A673 (cell line): Measurements from ENCODE around the gene NOS3. TPM values are rescaled to one million over a fixed set of nuclear protein-coding genes. Genes with fewer than 3 reads are reported as not detected.

Source experiments
- BruUV-seq: library from RNA; stranded (reverse); fragments of 400-500 nt; replicated peaks from 2 replicates; lab custom pipeline; 2021; lab: Mats Ljungman, UMichigan
- CTCF ChIA-PET: fragments of 300-600 bp; sonication (Branson Sonifier 250); formaldehyde crosslinking; loops from one replicate; lab custom pipeline; 2022; ENCODE audit warnings: antibody characterized with exemption; lab: Charles Lee
- POLR2A ChIA-PET: fragments of 300-600 bp; sonication (Branson Sonifier 250); formaldehyde crosslinking; loops from one replicate; lab custom pipeline; 2022; ENCODE audit warnings: antibody characterized with exemption; ENCODE audit not compliant: low non-redundant PET; lab: Charles Lee
- DNase-seq: peaks from one replicate; pipeline ENCODE4 v3.0.0-alpha.2; 2015; ENCODE audit warnings: low spot score
- H3K27ac ChIP-seq: fragments of 200-600 bp; sonication (generic); 2 replicates; pipeline ENCODE4 v1.5.1; 2016; ENCODE audit warnings: mixed run types, low read depth, mild to moderate bottlenecking, mixed read lengths, antibody characterized with exemption, low read length; ENCODE audit not compliant: poor library complexity, severe bottlenecking
- H3K27me3 ChIP-seq: fragments of 200-600 bp; sonication (generic); replicated peaks from 2 replicates; pipeline ENCODE4 v1.6.1; 2017; ENCODE audit warnings: mixed run types, low read depth, mild to moderate bottlenecking, mixed read lengths, antibody characterized with exemption, low read length; ENCODE audit not compliant: insufficient read depth, poor library complexity
- H3K36me3 ChIP-seq: fragments of 200-600 bp; sonication (generic); 2 replicates; pipeline ENCODE4 v1.6.1; 2016; ENCODE audit warnings: mixed run types, mild to moderate bottlenecking, mixed read lengths, antibody characterized with exemption, low read length; ENCODE audit not compliant: insufficient read depth, poor library complexity, severe bottlenecking
- H3K4me1 ChIP-seq: fragments of 200-600 bp; sonication (generic); 2 replicates; pipeline ENCODE4 v1.6.1; 2017; ENCODE audit warnings: mixed run types, mild to moderate bottlenecking, mixed read lengths, antibody characterized with exemption, low read length; ENCODE audit not compliant: insufficient read depth, poor library complexity, severe bottlenecking
- H3K4me3 ChIP-seq: fragments of 200-600 bp; sonication (generic); 2 replicates; pipeline ENCODE4 v1.5.1; 2016; ENCODE audit warnings: low read depth, mixed run types, mild to moderate bottlenecking, mixed read lengths, low read length; ENCODE audit not compliant: poor library complexity, severe bottlenecking
- H3K9me3 ChIP-seq: fragments of 200-600 bp; sonication (generic); 2 replicates; pipeline ENCODE4 v1.6.1; 2016; ENCODE audit warnings: mixed run types, low read depth, mild to moderate bottlenecking, mixed read lengths, antibody characterized with exemption, low read length; ENCODE audit not compliant: poor library complexity, severe bottlenecking
- CTCF ChIP-seq: fragments of 300-800, 200-600 bp; sonication (generic); conservative IDR thresholded peaks from 2 replicates; pipeline ENCODE4 v1.5.1; 2017; ENCODE audit warnings: low read depth, mild to moderate bottlenecking, antibody characterized with exemption, low read length, moderate library complexity, mixed read lengths
- EZH2 ChIP-seq: fragments of 200-600 bp; sonication (generic); IDR thresholded peaks from 2 replicates; pipeline ENCODE4 v1.6.1; 2017; ENCODE audit warnings: borderline replicate concordance, low read depth, mild to moderate bottlenecking, mixed read lengths, antibody characterized with exemption, low read length; ENCODE audit not compliant: poor library complexity, severe bottlenecking
- intact Hi-C: fragments of 100-400 bp; cut with micrococcal nuclease; formaldehyde crosslinking; loops from one replicate; pipeline ENCODE4 v1.10.0; 2022; ENCODE audit not compliant: unreplicated experiment
- total RNA-seq: library from RNA; stranded (reverse); gene quantifications from 2 replicates; pipeline ENCODE4 v1.2.3, GENCODE V29; 2021

The NOS3 gene
- total RNA-seq, 1 experiment from 2014 or later, result 0.75 TPM

DNA sequence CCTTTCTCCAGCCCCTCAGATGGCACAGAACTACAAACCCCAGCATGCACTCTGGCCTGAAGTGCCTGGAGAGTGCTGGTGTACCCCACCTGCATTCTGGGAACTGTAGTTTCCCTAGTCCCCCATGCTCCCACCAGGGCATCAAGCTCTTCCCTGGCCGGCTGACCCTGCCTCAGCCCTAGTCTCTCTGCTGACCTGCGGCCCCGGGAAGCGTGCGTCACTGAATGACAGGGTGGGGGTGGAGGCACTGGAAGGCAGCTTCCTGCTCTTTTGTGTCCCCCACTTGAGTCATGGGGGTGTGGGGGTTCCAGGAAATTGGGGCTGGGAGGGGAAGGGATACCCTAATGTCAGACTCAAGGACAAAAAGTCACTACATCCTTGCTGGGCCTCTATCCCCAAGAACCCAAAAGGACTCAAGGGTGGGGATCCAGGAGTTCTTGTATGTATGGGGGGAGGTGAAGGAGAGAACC lies 2.1 kb downstream of the NOS3 start:
- Histone ChIP-seq H3K4me1 (peaks cover 4% of the 10 kb centered on the region), H3K4me3 (no peak overlapping the region), H3K27me3 (no peaks in the 10 kb centered on the region), H3K27ac (no peak overlapping the region), H3K36me3 (no peaks in the 10 kb centered on the region), H3K9me3 (no peaks in the 10 kb centered on the region)
- ChIA-PET CTCF (no interaction called here), POLR2A (no interaction called here)
- peak; percentile 48 for DNase-seq
- BruUV-seq, result no TSS peak
- intact Hi-C loops, result no loop called here
- TF ChIP-seq CTCF, result no peak
- TF ChIP-seq EZH2, result no peak

GRCh38 chr7:150993511-150993910 lies 2.7 kb downstream of the NOS3 start:
- Histone ChIP-seq H3K4me1 (peaks cover 4% of the 10 kb centered on the region), H3K27ac (no peak overlapping the region), H3K9me3 (no peaks in the 10 kb centered on the region), H3K4me3 (no peak overlapping the region), H3K36me3 (no peaks in the 10 kb centered on the region), H3K27me3 (no peaks in the 10 kb centered on the region)
- no TSS peak for BruUV-seq
- TF ChIP-seq CTCF (no peak), EZH2 (no peak)
- CTCF ChIA-PET, result no interaction called here
- POLR2A ChIA-PET, result no interaction called here
- DNase-seq, result no peak
- intact Hi-C loops, result no loop called here

- no peak overlapping the region for H3K4me3 ChIP-seq
- intact Hi-C loops, result no loop called here
- H3K27me3 ChIP-seq, result no peaks in the 10 kb centered on the region
- TF ChIP-seq EZH2, result no peak
- H3K9me3 ChIP-seq, result no peaks in the 10 kb centered on the region
- no TSS peak for BruUV-seq
- peaks cover 4% of the 10 kb centered on the region for H3K4me1 ChIP-seq
- DNase-seq, result no peak
- H3K36me3 ChIP-seq, result no peaks in the 10 kb centered on the region
- CTCF ChIA-PET, result interaction anchor here (0.6 to 1.1 kb wide), 2 partner anchors 8 to 11 kb away, joined by 3 to 5 read pairs; no protein-coding TSS in a partner anchor
- no peak overlapping the region for H3K27ac ChIP-seq
- POLR2A ChIA-PET, result no interaction called here
Observed at GRCh38 chr7:150994141-150994837, 3.5 kb downstream of the NOS3 start.
